Ovary (tissue), 3 donors: Measurements from ENCODE around the gene ARL6IP5.

Experiments used
- CTCF ChIP-seq, 3 donors: fragments of 450-650 bp in 2 of 3; fragments of 200-600 bp in 1 of 3; IDR thresholded peaks; one replicate each; pipeline versions ENCODE4 v1.5.1 to v1.8.0; 2016 to 2022; ENCODE audit warnings: antibody characterized with exemption in 3 of 3, mild to moderate bottlenecking in 1 of 3
- EP300 ChIP-seq: sonication (generic); formaldehyde crosslinking; IDR thresholded peaks from one replicate; pipeline ENCODE4 v1.6.1; 2017; ENCODE audit warnings: antibody characterized with exemption
- POLR2A ChIP-seq: fragments of 450-650 bp; IDR thresholded peaks from one replicate; pipeline ENCODE4 v1.6.1; 2017; ENCODE audit warnings: antibody characterized with exemption, mild to moderate bottlenecking, moderate library complexity
- donor health status: DM: no; HTN: no; CAD: no.

- no peak for TF ChIP-seq CTCF (IDR thresholded peaks at IDR 0.05)
- TF ChIP-seq POLR2A: no peak
- TF ChIP-seq EP300: no peak
Observed at GRCh38 chr3:69104586-69104985, 19.8 kb downstream of the ARL6IP5 start.
